ENCODE measurements around the gene CRB2. TPM values are rescaled to one million over a fixed set of nuclear protein-coding genes. Genes with fewer than 3 reads are reported as not detected.
A peak's percentile ranks its signal among the peaks of the same experiment; 100 is the strongest.
"Not testable (repeated sequence)": the region's sequence is repeated elsewhere in the genome, so short reads cannot be mapped to it uniquely, and the experiment has no call there.

The CRB2 gene
- total and polyA plus RNA-seq, 4 donors = 8.6 to 35.7 (median 13.9) TPM

DNA sequence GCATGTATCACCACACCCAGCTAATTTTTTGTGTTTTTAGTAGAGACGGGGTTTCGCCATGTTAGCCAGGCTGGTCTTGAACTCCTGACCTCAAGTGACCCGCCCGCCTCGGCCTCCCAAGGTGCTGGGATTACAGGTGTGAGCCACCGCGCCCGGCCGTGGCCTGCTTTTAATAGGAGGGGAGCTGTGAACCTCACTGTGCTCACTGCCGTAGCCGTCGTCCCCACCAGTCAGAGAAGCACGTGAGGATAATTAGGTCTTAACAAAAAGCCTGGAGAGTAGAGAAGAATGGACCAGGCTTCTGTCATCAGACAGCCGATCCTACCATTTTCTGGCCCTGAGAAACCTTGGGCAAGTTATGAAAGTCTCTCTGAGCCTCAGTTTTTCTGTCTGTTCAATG is 42.9 kb downstream of the CRB2 start:
- H3K27me3 ChIP-seq (ENCODE audit: control insufficient read depth, insufficient read depth, low read length); H3K9me3 ChIP-seq (ENCODE audit: control insufficient read depth, insufficient read depth, low read length); DNase-seq (ENCODE audit: low read depth in 4 of 6, low spot score in 6 of 6); H3K27ac ChIP-seq (ENCODE audit: low read depth, low read length); H3K4me3 ChIP-seq (ENCODE audit: low read depth, low read length): not testable (repeated sequence)
- peaks cover 39% of the 10 kb centered on the region for H3K4me1 ChIP-seq (ENCODE audit: control insufficient read depth, insufficient read depth, low read length)
- H3K36me3 ChIP-seq (ENCODE audit: control insufficient read depth, insufficient read depth, low read length) = peaks cover 13% of the 10 kb centered on the region
- 90% methylated on average over 12 of the region's 14 CpGs for WGBS (ENCODE audit: insufficient coverage)

DNA sequence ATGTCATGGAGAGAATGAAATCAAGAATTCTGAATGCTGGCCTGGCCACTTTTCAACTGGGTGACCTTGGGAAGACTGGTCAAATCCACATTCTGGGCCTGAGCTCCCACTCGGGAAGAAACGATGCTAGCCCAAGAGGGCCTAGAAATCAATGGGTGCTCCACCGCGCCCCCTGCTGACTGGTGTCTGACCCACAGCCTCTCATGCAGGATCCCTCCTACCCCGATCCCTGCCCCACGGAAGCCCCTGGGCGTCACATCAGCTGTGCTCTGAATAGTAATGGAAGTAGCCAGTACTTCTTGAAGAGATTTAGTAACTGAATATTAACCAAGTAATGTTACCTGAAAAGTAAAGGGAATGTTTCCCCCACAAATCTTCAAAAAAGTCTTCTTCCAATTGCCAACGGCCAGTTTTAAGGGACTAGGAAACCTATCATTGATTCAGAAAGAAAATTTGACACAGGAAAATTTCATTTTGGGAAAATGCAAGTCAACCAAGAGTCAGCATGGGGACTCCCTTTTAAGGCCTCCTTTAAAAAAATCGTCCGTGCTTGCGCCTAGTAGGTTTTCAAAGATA is 43.9 kb downstream of the CRB2 start:
- H3K9me3 ChIP-seq (ENCODE audit: control insufficient read depth, insufficient read depth, low read length) = no peaks in the 10 kb centered on the region
- WGBS (ENCODE audit: insufficient coverage) = 96% methylated on average over 3 of the region's 11 CpGs
- DNase-seq (ENCODE audit: low read depth in 4 of 6, low spot score in 6 of 6) = no peak
- peaks cover 31% of the 10 kb centered on the region for H3K4me1 ChIP-seq (ENCODE audit: control insufficient read depth, insufficient read depth, low read length)
- H3K4me3 ChIP-seq (ENCODE audit: low read depth, low read length) = no peak overlapping the region
- peaks cover 13% of the 10 kb centered on the region for H3K36me3 ChIP-seq (ENCODE audit: control insufficient read depth, insufficient read depth, low read length)
- H3K27me3 ChIP-seq (ENCODE audit: control insufficient read depth, insufficient read depth, low read length) = no peaks in the 10 kb centered on the region
- no peak overlapping the region for H3K27ac ChIP-seq (ENCODE audit: low read depth, low read length)

DNA sequence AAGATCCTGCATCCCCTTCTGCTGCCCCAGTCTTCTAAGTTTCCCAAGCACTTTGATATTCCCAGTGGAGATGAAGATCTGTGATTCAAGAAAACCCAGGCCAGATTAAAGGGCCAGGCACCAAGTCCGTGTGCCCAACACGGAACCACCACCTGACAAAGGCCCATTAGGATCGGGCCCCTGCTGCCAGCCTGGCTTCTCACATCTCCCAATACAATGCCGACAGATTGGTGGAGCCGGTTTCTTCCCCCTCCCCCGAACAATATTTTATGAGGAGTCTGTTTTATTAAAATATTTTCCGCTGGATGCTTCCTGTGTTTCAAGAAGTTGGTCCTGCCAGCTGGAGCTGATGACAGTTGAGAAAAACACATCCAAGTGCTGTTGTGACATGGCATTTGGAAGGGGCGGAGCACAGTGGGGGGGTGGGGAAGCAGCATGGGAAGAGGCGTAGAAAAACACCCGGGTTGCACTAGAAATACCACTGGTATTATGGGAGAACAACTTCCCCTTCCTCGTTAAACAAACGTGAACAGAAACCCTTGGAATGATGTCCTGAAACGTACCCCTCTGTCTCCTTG is 45.0 kb downstream of the CRB2 start:
- WGBS (ENCODE audit: insufficient coverage) = 67% methylated on average over 7 of the region's 13 CpGs
- H3K27me3 ChIP-seq (ENCODE audit: control insufficient read depth, insufficient read depth, low read length) = no peaks in the 10 kb centered on the region
- peaks cover 20% of the 10 kb centered on the region for H3K4me1 ChIP-seq (ENCODE audit: control insufficient read depth, insufficient read depth, low read length)
- H3K9me3 ChIP-seq (ENCODE audit: control insufficient read depth, insufficient read depth, low read length) = no peaks in the 10 kb centered on the region
- no peak overlapping the region for H3K27ac ChIP-seq (ENCODE audit: low read depth, low read length)
- H3K36me3 ChIP-seq (ENCODE audit: control insufficient read depth, insufficient read depth, low read length) = peaks cover 13% of the 10 kb centered on the region
- H3K4me3 ChIP-seq (ENCODE audit: low read depth, low read length) = no peak overlapping the region
- DNase-seq (ENCODE audit: low read depth in 4 of 6, low spot score in 6 of 6) = peak in 1 of 6 donors; percentile 77

DNA sequence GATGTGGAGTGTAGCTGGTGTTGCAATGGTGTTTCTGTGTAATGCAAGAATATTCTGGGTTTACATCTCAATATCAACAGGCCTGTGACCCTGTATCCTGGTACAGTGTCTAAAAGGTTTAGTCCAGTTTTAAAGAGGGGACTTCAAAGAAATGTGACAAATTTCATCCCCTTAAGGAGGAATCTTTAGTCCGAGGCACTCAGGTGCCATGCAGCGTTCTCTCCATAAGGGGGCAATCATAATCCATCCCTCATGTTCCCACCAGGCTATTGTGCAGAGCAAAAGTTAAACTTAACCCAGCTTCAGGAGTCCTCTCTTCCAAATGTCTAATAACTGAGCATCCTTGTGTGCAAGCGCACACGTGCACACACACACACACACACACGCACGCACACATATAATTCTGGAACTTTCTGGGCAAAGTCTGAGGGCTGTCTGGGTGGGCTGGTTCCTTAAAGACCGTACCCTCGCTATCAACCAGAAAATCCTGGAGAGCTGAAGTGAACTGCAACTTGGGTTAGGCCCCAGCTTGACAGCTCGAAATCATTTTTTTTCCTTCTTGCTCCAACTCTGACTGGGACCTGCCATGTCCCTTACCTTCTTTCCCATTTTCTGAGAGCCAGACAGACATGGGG is 46.0 kb downstream of the CRB2 start:
- 41% methylated on average over 9 of the region's 9 CpGs for WGBS (ENCODE audit: insufficient coverage)
- H3K27ac ChIP-seq (ENCODE audit: low read depth, low read length) = no peak overlapping the region
- peak in 3 of 6 donors; percentile 69 to 90 (median 89) for DNase-seq (ENCODE audit: low read depth in 4 of 6, low spot score in 6 of 6)

DNA sequence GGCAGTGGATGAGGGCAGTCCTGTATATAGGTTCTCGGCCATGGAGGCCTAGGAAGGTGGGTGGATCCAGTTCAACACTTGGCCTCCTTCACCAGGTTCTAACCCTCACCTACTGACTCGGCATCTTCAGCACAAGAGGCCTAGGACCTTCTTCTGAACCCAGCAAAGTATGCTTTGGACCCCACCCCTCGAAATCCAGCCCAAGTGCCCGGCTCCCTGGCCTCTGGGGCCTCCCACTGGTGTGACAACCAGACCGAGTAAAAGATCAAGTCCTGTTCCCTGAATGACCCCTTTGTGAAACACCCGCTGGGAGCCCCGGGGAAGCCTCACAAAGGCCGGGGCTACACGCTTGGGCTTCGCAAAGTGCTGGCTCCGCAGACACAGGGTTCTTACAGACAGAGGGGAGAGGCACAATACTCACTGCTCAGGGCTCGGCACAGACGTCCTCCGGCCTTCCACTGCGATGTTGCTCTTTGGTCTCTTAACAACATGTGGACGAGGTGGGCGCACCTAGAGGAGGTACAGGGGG is 47.0 kb downstream of the CRB2 start:
- H3K27ac ChIP-seq (ENCODE audit: low read depth, low read length) = no peak overlapping the region
- H3K9me3 ChIP-seq (ENCODE audit: control insufficient read depth, insufficient read depth, low read length) = no peaks in the 10 kb centered on the region
- H3K4me3 ChIP-seq (ENCODE audit: low read depth, low read length) = no peak overlapping the region
- H3K27me3 ChIP-seq (ENCODE audit: control insufficient read depth, insufficient read depth, low read length) = no peaks in the 10 kb centered on the region
- H3K36me3 ChIP-seq (ENCODE audit: control insufficient read depth, insufficient read depth, low read length) = peaks cover 13% of the 10 kb centered on the region
- peak in 1 of 6 donors; percentile 46 for DNase-seq (ENCODE audit: low read depth in 4 of 6, low spot score in 6 of 6)
- 53% methylated on average over 16 of the region's 17 CpGs for WGBS (ENCODE audit: insufficient coverage)
- peaks cover 34% of the 10 kb centered on the region for H3K4me1 ChIP-seq (ENCODE audit: control insufficient read depth, insufficient read depth, low read length)

More for the DNA sequence above, 46.0 kb downstream of the CRB2 start:
- Histone ChIP-seq H3K4me1 (ENCODE audit: control insufficient read depth, insufficient read depth, low read length) (peaks cover 23% of the 10 kb centered on the region), H3K36me3 (ENCODE audit: control insufficient read depth, insufficient read depth, low read length) (peaks cover 13% of the 10 kb centered on the region), H3K9me3 (ENCODE audit: control insufficient read depth, insufficient read depth, low read length) (no peaks in the 10 kb centered on the region), H3K4me3 (ENCODE audit: low read depth, low read length) (no peak overlapping the region), H3K27me3 (ENCODE audit: control insufficient read depth, insufficient read depth, low read length) (no peaks in the 10 kb centered on the region)

DNA sequence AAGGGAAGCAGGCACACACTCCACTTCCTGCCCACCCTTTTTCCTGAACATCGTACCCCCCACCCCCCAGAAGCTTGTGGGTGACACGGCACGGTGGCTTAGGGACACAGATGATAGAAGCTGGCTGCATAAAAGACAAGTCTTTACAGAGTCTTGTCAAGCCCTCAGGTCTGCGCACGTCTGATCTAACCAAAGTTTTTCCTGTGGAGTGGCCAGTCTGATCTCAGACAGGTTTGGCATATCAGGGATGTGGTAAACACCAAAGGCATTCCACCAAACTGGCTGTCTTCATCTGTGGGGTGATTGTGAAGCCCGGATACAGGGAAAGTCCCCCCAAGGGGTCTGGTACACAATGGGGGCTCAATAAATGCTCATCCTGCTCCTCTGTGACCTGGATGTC is 50.0 kb downstream of the CRB2 start:
- WGBS (ENCODE audit: insufficient coverage) = 80% methylated on average over 6 of the region's 6 CpGs

DNA sequence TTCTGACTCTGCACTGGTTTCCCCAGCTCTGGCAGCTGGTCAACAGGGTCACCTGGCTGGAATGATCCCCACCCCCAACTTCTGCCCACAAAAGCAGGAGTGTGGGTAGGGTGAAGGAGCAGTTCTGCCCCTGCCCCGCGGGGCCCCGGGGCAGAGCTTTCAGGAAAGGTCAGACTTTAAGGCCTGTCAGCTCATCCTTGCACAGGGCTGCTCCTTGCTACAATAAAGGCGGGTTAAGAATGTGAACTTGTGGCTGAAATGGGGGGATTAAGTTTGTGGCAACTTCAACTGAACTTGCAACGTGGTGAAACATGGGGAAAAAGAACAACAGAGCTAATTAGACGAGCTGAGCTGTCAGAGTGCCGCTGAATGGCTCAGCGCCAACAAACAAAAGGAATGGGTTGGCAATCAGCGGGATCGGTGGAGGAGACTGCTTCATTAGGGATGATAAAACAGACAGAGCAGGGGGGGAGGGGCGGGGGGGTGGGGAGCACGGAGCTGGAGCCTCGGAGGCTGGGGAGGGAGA is 50.8 kb downstream of the CRB2 start:
- WGBS (ENCODE audit: insufficient coverage) = 17% methylated on average over 10 of the region's 13 CpGs

More for the DNA sequence above, 50.0 kb downstream of the CRB2 start:
- DNase-seq (ENCODE audit: low read depth in 4 of 6, low spot score in 6 of 6) = no peak
- Histone ChIP-seq H3K27ac (ENCODE audit: low read depth, low read length) (no peak overlapping the region), H3K4me1 (ENCODE audit: control insufficient read depth, insufficient read depth, low read length) (peaks cover 42% of the 10 kb centered on the region), H3K36me3 (ENCODE audit: control insufficient read depth, insufficient read depth, low read length) (peaks cover 10% of the 10 kb centered on the region), H3K9me3 (ENCODE audit: control insufficient read depth, insufficient read depth, low read length) (no peaks in the 10 kb centered on the region), H3K4me3 (ENCODE audit: low read depth, low read length) (no peak overlapping the region), H3K27me3 (ENCODE audit: control insufficient read depth, insufficient read depth, low read length) (no peaks in the 10 kb centered on the region)

DNA sequence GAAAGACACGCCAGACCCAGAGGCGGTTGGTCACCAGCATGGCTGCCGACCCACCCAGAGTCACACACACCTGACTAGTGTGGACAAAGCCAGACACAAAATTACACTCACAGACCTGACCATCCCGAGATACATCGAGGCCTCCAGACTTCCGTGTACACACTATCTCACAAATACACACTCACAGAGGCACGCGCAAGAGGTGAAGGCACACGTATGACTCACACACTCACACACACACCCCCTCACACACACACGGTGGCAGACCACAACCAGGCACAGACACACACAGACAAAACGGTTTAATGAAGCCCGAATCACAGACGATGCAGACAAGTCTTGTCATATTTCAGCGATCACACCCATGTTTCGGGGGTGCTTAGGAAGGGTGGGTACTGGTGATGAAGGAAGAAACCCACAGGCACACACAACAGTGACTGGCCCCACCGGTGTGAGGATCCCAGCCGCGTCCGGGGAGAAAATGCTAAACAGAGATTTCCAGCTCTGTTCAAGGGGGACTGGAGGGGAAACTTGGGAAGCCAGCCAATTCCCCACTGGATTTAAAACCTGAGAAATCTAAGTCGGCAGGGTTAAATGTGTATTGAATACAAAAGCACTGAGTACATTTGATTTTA is 51.3 kb downstream of the CRB2 start:
- H3K4me1 ChIP-seq (ENCODE audit: control insufficient read depth, insufficient read depth, low read length) = peaks cover 39% of the 10 kb centered on the region
- WGBS (ENCODE audit: insufficient coverage) = 40% methylated on average over 11 of the region's 20 CpGs
- no peaks in the 10 kb centered on the region for H3K27me3 ChIP-seq (ENCODE audit: control insufficient read depth, insufficient read depth, low read length)
- H3K4me3 ChIP-seq (ENCODE audit: low read depth, low read length) = no peak overlapping the region
- H3K27ac ChIP-seq (ENCODE audit: low read depth, low read length) = no peak overlapping the region
- peaks cover 18% of the 10 kb centered on the region for H3K36me3 ChIP-seq (ENCODE audit: control insufficient read depth, insufficient read depth, low read length)
- peak in 2 of 6 donors; percentile 79 to 83 for DNase-seq (ENCODE audit: low read depth in 4 of 6, low spot score in 6 of 6)
- H3K9me3 ChIP-seq (ENCODE audit: control insufficient read depth, insufficient read depth, low read length) = no peaks in the 10 kb centered on the region

More for the DNA sequence above, 50.8 kb downstream of the CRB2 start:
- Histone ChIP-seq H3K4me3 (ENCODE audit: low read depth, low read length) (no peak overlapping the region), H3K27ac (ENCODE audit: low read depth, low read length) (no peak overlapping the region), H3K4me1 (ENCODE audit: control insufficient read depth, insufficient read depth, low read length) (peaks cover 42% of the 10 kb centered on the region), H3K36me3 (ENCODE audit: control insufficient read depth, insufficient read depth, low read length) (peaks cover 13% of the 10 kb centered on the region), H3K27me3 (ENCODE audit: control insufficient read depth, insufficient read depth, low read length) (no peaks in the 10 kb centered on the region), H3K9me3 (ENCODE audit: control insufficient read depth, insufficient read depth, low read length) (no peaks in the 10 kb centered on the region)
- DNase-seq (ENCODE audit: low read depth in 4 of 6, low spot score in 6 of 6) = peak in 2 of 6 donors; percentile 91

Measured in spinal cord (tissue), 10 donors.